Loucy (cell line): Measurements from ENCODE around the gene TOP3A.

Source experiments
- H2AFZ ChIP-seq: fragments of 200-600 bp; sonication (generic); 2 replicates; pipeline ENCODE4 v1.6.0; 2016; ENCODE audit warnings: antibody characterized with exemption, mild to moderate bottlenecking, low read length, moderate library complexity
- H3F3A ChIP-seq: fragments of 200-600 bp; 2 replicates; pipeline ENCODE4 v1.6.0; 2016; ENCODE audit warnings: antibody characterized with exemption, low read depth, mild to moderate bottlenecking
- H3K27me3 ChIP-seq: fragments of 200-600 bp; sonication (generic); 2 replicates; pipeline ENCODE4 v1.6.1; 2014; ENCODE audit warnings: low read length, mild to moderate bottlenecking; ENCODE audit not compliant: insufficient read depth, poor library complexity, severe bottlenecking
- H3K36me3 ChIP-seq: fragments of 200-600 bp; sonication (generic); 2 replicates; pipeline ENCODE4 v1.6.1; 2016; ENCODE audit warnings: low read length; ENCODE audit not compliant: insufficient read depth
- H3K4me1 ChIP-seq: fragments of 200-600 bp; sonication (generic); 2 replicates; pipeline ENCODE4 v1.5.1; 2014; ENCODE audit warnings: low read length, mild to moderate bottlenecking; ENCODE audit not compliant: insufficient read depth, poor library complexity, severe bottlenecking
- H3K4me2 ChIP-seq: fragments of 200-600 bp; sonication (generic); 2 replicates; pipeline ENCODE4 v1.6.0; 2014; ENCODE audit warnings: antibody characterized with exemption, low read length, low read depth, mild to moderate bottlenecking; ENCODE audit not compliant: poor library complexity, severe bottlenecking
- H3K4me3 ChIP-seq: fragments of 200-600 bp; sonication (generic); 2 replicates; pipeline ENCODE4 v1.5.1; 2014; ENCODE audit warnings: low read length, mild to moderate bottlenecking, mixed read lengths; ENCODE audit not compliant: poor library complexity, severe bottlenecking
- H3K79me2 ChIP-seq: fragments of 200-600 bp; sonication (generic); 2 replicates; pipeline ENCODE4 v1.6.1; 2014; ENCODE audit warnings: low read length; ENCODE audit not compliant: insufficient read depth
- H3K9ac ChIP-seq: fragments of 200-600 bp; sonication (generic); 2 replicates; pipeline ENCODE4 v1.6.0; 2014; ENCODE audit warnings: mild to moderate bottlenecking, low read depth, low read length, moderate library complexity; ENCODE audit not compliant: poor library complexity, severe bottlenecking
- H3K9me2 ChIP-seq: fragments of 200-600 bp; sonication (generic); replicated peaks from 2 replicates; pipeline ENCODE4 v1.6.1; 2016; ENCODE audit warnings: low read depth, low read length, mixed read lengths
- H3K9me3 ChIP-seq: fragments of 200-600 bp; sonication (generic); 2 replicates; pipeline ENCODE4 v1.6.1; 2014; ENCODE audit warnings: mild to moderate bottlenecking, antibody characterized with exemption, low read length, low read depth; ENCODE audit not compliant: insufficient read depth
- H4K20me1 ChIP-seq: fragments of 200-600 bp; sonication (generic); 2 replicates; pipeline ENCODE4 v1.6.0; 2014; ENCODE audit warnings: antibody characterized with exemption, low read length, mild to moderate bottlenecking; ENCODE audit not compliant: insufficient read depth, poor library complexity, severe bottlenecking
- EZH2phosphoT487 ChIP-seq: fragments of 200-600 bp; IDR thresholded peaks from 2 replicates; pipeline ENCODE4 v1.6.1; 2018; ENCODE audit warnings: antibody characterized with exemption, mild to moderate bottlenecking, moderate library complexity, borderline replicate concordance
- TF ChIP-seq, protein P1 (sequence below): fragments of 200-600 bp; sonication (generic); conservative IDR thresholded peaks from 2 replicates; pipeline ENCODE4 v1.5.1; 2014; ENCODE audit warnings: mild to moderate bottlenecking, antibody characterized with exemption, low read length

TOP3A gene

DNA sequence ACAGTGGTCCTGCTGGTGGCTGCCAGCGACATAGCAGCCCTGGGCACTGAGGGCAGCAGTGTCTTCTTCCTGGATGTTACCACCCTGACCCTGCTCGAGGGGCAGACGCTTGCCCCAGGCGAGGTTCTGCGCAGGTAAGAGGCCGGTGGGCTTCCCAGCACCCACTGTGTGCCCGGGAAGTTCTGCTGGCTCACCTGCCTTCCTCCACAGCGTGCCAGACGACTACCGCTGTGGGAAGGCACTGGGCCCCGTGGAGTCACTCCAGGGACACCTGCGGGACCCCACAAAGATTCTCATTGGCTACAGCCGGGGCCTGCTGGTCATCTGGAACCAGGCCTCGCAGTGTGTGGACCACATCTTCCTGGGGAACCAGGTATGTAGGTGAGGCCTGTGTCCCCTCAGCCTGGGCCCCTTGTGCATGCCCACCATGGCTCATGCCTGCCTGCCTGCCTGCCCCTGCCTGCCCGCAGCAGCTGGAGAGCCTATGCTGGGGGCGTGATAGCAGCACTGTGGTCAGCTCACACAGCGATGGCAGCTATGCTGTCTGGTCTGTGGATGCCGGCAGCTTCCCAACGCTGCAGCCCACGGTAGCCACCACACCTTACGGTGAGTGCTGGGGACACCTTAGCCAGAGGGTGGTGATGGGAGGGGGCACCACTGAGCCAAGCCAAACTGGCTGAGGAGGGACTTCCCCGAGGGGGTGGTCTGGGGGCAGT is 80.8 kb downstream of the TOP3A start:
- no peak for TF ChIP-seq EZH2phosphoT487
- TF ChIP-seq, protein P1, sequence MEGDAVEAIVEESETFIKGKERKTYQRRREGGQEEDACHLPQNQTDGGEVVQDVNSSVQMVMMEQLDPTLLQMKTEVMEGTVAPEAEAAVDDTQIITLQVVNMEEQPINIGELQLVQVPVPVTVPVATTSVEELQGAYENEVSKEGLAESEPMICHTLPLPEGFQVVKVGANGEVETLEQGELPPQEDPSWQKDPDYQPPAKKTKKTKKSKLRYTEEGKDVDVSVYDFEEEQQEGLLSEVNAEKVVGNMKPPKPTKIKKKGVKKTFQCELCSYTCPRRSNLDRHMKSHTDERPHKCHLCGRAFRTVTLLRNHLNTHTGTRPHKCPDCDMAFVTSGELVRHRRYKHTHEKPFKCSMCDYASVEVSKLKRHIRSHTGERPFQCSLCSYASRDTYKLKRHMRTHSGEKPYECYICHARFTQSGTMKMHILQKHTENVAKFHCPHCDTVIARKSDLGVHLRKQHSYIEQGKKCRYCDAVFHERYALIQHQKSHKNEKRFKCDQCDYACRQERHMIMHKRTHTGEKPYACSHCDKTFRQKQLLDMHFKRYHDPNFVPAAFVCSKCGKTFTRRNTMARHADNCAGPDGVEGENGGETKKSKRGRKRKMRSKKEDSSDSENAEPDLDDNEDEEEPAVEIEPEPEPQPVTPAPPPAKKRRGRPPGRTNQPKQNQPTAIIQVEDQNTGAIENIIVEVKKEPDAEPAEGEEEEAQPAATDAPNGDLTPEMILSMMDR: no peak
- no peak overlapping the region for H3K4me3 ChIP-seq
- H2AFZ ChIP-seq: no peak overlapping the region
- no peaks in the 10 kb centered on the region for H3K27me3 ChIP-seq
- H3K36me3 ChIP-seq: peaks cover 8% of the 10 kb centered on the region; the same call in 1 of the 2 replicates
- H3F3A ChIP-seq: no peaks in the 10 kb centered on the region
- H3K4me2 ChIP-seq: no peak overlapping the region
- no peaks in the 10 kb centered on the region for H3K9me2 ChIP-seq
- peaks cover 3% of the 10 kb centered on the region; the same call in 1 of the 2 replicates for H3K79me2 ChIP-seq
- peaks cover 2% of the 10 kb centered on the region for H3K4me1 ChIP-seq
- no peak overlapping the region for H3K9ac ChIP-seq
- no peaks in the 10 kb centered on the region for H3K9me3 ChIP-seq
- H4K20me1 ChIP-seq: no peaks in the 10 kb centered on the region

DNA sequence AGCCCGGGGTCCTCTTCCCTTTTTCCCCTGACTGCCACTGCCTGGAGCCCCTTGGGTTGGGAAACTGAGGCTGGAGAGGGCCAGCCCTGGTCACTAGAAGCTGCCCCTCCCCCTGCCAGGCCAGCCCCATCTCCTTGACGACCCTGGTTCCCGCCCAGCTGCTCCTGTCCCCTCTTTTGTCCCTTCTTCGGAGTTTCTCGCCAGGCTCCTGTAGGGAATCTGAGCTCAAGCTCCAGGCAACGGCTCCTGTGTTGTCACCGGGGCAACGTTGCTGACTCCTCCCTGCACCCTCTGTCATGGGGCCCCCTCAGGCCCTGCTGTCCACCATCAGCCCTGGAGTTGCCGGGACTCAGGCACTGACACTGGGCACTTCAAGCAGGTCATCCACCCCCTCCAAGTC is 83.6 kb downstream of the TOP3A start:
- H3K9me3 ChIP-seq: no peaks in the 10 kb centered on the region
- H3K36me3 ChIP-seq: no peaks in the 10 kb centered on the region; the same call in 1 of the 2 replicates
- H3K4me2 ChIP-seq: no peak overlapping the region
- H3K4me3 ChIP-seq: no peak overlapping the region
- no peaks in the 10 kb centered on the region for H3K27me3 ChIP-seq
- H3K9ac ChIP-seq: no peak overlapping the region
- no peaks in the 10 kb centered on the region for H3F3A ChIP-seq
- H4K20me1 ChIP-seq: peaks cover 5% of the 10 kb centered on the region
- peaks cover 28% of the 10 kb centered on the region for H3K79me2 ChIP-seq
- TF ChIP-seq, protein P1: no peak
- no peak overlapping the region for H2AFZ ChIP-seq
- H3K9me2 ChIP-seq: no peaks in the 10 kb centered on the region
- H3K4me1 ChIP-seq: peaks cover 19% of the 10 kb centered on the region

DNA sequence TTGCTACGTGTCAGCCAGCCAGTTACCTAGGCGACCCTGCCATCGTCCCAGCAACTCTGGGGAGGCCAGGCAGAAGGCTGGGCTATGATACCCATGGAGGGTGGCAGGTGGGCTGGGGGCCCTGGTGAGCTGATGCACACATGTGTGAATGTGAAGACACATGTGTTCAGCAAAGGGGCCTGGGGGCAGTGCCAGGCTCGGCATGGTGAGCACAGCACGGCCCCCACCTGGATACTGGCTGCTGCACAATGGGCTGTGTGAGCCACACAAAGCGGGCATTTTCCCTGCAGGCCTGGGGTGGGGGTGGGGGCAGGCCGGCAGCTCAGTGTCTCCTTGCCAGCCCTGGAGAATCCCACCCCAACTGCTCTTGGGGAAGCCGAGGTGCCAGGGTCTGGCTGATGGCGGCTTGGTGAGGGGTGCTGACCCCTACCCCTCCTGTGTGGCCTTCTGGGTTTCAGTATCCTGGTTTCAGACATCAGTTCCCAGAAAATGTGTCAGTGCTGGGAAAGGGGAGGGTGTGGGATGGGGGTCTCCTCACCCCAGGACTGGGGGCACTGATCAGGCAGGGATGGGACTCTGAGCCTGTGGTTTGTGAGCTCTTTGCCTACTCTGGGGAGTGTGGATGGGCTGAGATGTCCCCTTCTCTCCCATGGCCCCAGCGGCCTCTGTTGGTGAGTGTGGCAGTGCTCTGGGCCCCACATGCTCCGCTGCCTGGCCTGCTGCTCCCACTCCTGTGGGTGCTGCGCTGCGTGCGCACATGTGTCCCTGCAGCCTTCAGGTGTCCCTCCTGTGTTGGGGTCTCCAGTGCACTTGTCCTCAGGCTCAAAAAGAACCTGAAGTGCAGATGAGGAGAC is 84.3 kb downstream of the TOP3A start:
- TF ChIP-seq EZH2phosphoT487: no peak
- TF ChIP-seq, protein P1: no peak
- H3K79me2 ChIP-seq: peaks cover 32% of the 10 kb centered on the region
- no peak overlapping the region for H3K4me2 ChIP-seq
- no peaks in the 10 kb centered on the region for H3K9me2 ChIP-seq
- no peaks in the 10 kb centered on the region for H3K9me3 ChIP-seq
- H3K4me1 ChIP-seq: peaks cover 22% of the 10 kb centered on the region
- no peaks in the 10 kb centered on the region; the same call in 1 of the 2 replicates for H3K36me3 ChIP-seq
- H3K9ac ChIP-seq: no peak overlapping the region
- H3K4me3 ChIP-seq: no peak overlapping the region
- H3K27me3 ChIP-seq: no peaks in the 10 kb centered on the region
- H4K20me1 ChIP-seq: peaks cover 7% of the 10 kb centered on the region
- H3F3A ChIP-seq: no peaks in the 10 kb centered on the region
- H2AFZ ChIP-seq: no peak overlapping the region
